ENCODE data around the gene GSTA3.
A peak's percentile ranks its signal among the peaks of the same experiment; 100 is the strongest.
"Not testable (repeated sequence)": the region's sequence is repeated elsewhere in the genome, so short reads cannot be mapped to it uniquely, and the experiment has no call there.

The GSTA3 gene

GRCh38 chr6:52909131-52909530 is 367 bp downstream of the GSTA3 start:
- no peak for DNase-seq

GRCh38 chr6:52908526-52908925 is 972 bp downstream of the GSTA3 start:
- no peak for DNase-seq

- DNase-seq = no peak
Observed at GRCh38 chr6:52904562-52905279, 4.8 kb downstream of the GSTA3 start.

- DNase-seq = no peak
Observed at GRCh38 chr6:52900536-52900935, 9.0 kb downstream of the GSTA3 start.

- not testable (repeated sequence) for DNase-seq
Observed at GRCh38 chr6:52895790-52896189, 13.7 kb downstream of the GSTA3 start.

GRCh38 chr6:52894285-52894684 is 15.2 kb downstream of the GSTA3 start:
- DNase-seq = no peak

DNA sequence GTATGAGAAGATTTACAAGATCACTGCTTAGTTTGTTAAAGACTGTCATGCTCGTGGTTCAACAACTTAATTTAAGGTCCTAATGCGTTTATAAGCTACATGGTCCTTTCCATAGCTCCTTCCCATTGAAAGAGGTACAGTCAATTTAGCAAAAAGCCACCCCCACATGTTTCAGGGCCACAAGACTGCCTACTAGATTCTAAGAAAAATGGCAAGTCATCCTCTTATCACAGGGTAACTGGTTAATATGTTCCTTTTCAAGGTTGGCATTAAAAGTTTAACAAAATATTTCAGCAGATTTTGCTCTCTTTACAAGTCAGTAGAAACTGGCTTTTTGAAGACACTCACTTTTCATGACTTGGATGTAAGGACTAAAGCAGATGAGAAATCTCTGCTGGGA is 15.7 kb downstream of the GSTA3 start:
- no peak for DNase-seq

GRCh38 chr6:52893221-52893620 is 16.3 kb downstream of the GSTA3 start:
- no peak for DNase-seq

- DNase-seq = no peak
Observed at GRCh38 chr6:52890018-52890417, 19.5 kb downstream of the GSTA3 start.

DNA sequence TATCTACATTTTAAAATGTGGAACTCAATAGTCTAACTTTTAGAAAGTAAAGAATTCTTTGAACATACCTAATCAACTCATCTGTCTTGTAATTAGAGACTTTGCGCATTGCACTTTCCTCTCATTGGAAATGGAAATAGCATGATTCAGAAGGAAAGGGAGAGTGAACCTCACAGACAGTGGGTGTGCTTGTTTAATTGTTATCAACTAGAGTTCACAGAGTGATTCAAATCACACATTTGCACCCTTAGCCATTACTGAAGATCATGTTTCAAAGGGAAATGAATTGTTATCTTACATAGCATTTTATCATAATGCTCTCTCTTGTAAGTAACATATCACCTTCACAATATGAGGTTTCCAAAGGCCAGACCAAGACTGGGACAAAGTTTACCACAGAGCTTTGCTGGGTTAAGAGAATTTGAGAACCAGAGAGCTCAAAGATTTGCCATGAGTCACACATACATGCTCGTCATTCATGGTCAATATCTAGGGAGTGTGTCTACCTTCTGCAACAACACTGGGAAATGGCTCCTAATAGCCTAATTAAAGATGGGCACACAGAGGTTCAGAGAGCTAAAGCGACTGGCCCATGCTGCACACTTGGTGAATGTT is 21.5 kb downstream of the GSTA3 start:
- no peak for DNase-seq

GRCh38 chr6:52881996-52882841 is 27.3 kb downstream of the GSTA3 start:
- peak; percentile 72 for DNase-seq

- DNase-seq = no peak
Observed at GRCh38 chr6:52881662-52881995, 27.9 kb downstream of the GSTA3 start.

DNA sequence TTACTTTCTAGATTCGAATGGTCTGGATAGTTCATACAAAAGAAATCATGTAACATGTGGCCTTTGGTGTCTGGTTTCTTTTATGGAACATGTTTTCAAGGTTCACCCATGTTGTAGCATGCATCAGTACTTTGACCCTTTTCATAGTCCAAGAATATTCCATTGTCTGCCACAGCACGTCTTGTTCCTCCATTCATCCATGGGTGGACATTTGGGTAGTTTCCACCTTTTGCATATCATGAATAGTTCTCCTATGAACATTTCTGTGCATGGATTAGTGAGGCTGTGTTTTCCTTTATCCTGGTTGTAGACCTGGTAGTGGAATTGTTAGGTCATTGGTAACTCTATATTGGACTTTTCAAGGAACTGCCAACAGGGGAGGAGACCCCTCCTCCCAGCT is 31.7 kb downstream of the GSTA3 start:
- no peak for DNase-seq

GRCh38 chr6:52877168-52877567 is 32.3 kb downstream of the GSTA3 start:
- no peak for DNase-seq

- DNase-seq = no peak
Observed at GRCh38 chr6:52876056-52876787, 33.3 kb downstream of the GSTA3 start.

GRCh38 chr6:52872031-52872430 is 37.5 kb downstream of the GSTA3 start:
- no peak for DNase-seq

- no peak for DNase-seq
Observed at GRCh38 chr6:52871621-52872020, 37.9 kb downstream of the GSTA3 start.

DNA sequence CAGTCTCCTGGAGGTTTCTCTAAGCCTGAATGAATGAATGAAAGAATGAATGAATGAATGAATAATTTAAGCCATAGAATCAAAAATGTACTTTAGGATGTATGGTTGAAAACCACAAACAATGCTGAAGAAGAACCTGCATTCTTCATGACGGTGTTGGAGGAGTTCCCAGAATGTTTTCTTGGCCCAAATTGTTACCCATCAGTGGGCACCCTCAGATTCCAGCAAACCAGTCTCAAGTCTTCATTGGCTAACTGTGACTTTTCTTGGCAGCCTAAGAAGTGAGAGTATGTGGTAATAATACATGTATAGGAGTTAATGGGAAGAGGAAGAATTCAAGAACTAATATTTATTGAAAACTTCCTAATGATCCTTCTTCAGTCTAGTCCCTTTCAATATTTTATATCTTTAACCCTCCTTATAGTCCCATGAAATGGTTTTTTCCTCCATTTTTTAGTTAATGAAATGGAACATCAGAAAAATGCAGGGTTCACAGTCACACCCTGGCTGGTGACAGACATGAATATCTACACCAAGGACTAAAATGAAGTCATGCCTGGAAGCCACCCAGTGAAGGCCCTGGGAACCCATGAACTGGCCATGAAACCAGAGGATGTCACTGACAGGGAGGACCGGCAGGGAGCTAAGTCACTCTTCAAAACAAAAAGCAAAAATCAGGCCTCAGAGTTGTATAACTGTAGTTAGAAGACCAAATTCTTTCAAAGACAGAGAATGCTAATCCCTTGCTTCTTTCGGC is 39.0 kb downstream of the GSTA3 start:
- DNase-seq = not testable (repeated sequence)

GRCh38 chr6:52868899-52869298 is 40.6 kb downstream of the GSTA3 start:
- not testable (repeated sequence) for DNase-seq

- no peak for DNase-seq
Observed at GRCh38 chr6:52868240-52868639, 41.3 kb downstream of the GSTA3 start.

DNA sequence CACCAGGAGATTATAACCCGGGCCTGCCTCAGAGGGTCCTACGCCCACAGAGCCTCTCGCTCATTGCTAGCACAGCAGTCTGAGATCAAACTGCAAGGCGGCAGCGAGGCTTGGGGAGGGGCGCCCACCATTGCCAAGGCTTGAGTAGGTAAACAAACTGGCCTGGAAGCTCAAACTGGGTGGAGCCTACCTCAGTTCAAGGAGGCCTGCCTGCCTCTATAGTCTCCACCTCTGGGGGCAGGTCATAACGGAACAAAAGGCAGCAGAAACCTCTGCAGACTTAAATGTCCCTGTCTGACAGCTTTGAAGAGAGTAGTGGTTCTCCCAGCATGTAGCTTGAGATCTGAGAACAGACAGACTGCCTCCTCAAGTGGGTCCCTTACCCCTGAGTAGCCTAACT is 48.3 kb downstream of the GSTA3 start:
- not testable (repeated sequence) for DNase-seq

DNA sequence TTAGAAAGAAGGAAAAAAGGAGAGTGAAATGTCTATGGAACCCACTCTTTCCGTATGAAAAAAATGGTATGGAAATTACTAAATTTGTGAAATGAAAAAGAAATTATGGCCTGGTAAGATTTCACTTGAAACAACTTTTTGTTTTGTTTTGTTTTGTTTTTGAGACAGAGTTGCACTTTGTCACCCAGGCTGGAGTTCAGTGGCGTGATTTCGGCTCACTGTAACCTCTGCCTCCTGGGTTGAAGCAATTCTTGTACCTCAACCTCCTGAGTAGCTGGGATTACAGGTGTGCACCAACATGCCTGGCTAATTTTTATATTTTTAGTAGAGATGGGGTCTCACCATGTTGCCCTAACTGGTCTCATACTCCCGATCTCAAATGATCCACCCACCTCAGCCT is 51.1 kb downstream of the GSTA3 start:
- DNase-seq = no peak

DNA sequence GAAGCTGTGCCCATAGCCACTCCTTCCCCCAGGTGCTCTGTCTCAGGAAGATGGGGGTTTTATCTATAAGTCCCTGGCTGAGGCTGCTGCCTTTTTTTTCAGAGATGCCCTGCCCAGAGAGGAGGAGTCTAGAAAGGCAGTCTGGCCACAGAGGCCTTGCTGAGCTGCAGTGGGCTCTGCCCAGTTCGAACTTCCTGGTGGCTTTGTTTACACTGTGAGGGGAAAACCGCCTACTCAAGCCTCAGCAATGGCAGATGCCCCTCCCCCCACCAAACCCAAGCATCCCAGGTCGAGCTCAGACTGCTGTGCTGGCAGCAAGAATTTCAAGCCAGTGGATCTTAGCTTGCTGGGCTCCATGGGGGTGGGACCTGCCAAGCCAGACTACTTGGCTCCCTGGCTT is 53.4 kb downstream of the GSTA3 start:
- DNase-seq = peak; percentile 20

Data from NCI-H774 (cell line).